Neutrophil (primary cell): Measurements from ENCODE around the gene SMIM24.

ENCODE experiments used
- H3K27ac ChIP-seq: fragments of 200-600 bp; sonication (generic); 2 replicates; pipeline ENCODE4 v1.5.1; 2016; ENCODE audit warnings: mild to moderate bottlenecking, moderate library complexity
- H3K27me3 ChIP-seq: fragments of 200-600 bp; sonication (generic); 2 replicates; pipeline ENCODE4 v1.6.0; 2016; ENCODE audit warnings: mild to moderate bottlenecking
- H3K36me3 ChIP-seq: fragments of 200-600 bp; sonication (generic); 2 replicates; pipeline ENCODE4 v1.5.1; 2017
- H3K4me1 ChIP-seq, 2 experiments: fragments of 200-600 bp in 1 of 2; sonication (generic) in 1 of 2; 1 replicate in 1 of 2; 2 replicates in 1 of 2; pipeline versions ENCODE4 v1.5.1 to v1.6.1; 2013 to 2016; ENCODE audit warnings: low read depth in 1 of 2, low read length in 1 of 2, mild to moderate bottlenecking in 1 of 2, moderate library complexity in 1 of 2; ENCODE audit not compliant: control insufficient read depth in 1 of 2, insufficient read depth in 1 of 2
- H3K4me3 ChIP-seq, 2 experiments: fragments of 200-600 bp in 1 of 2; sonication (generic) in 1 of 2; 1 replicate in 1 of 2; 2 replicates in 1 of 2; pipeline ENCODE4 v1.5.1; 2013 to 2016; ENCODE audit warnings: low read depth in 1 of 2, low read length in 1 of 2, mild to moderate bottlenecking in 1 of 2, moderate library complexity in 1 of 2
- H3K9me3 ChIP-seq: fragments of 200-600 bp; sonication (generic); 2 replicates; pipeline ENCODE4 v1.5.1; 2016
- CTCF ChIP-seq: fragments of 200-600 bp; sonication (generic); IDR thresholded peaks from 2 replicates; pipeline ENCODE4 v1.5.1; 2016; ENCODE audit warnings: antibody characterized with exemption

The SMIM24 gene

GRCh38 chr19:3466635-3467034, 13.7 kb downstream of the SMIM24 start:
- no peaks in the 10 kb centered on the region for H3K27me3 ChIP-seq
- H3K36me3 ChIP-seq, result peaks cover 31% of the 10 kb centered on the region
- no peak for TF ChIP-seq CTCF
- H3K9me3 ChIP-seq, result no peaks in the 10 kb centered on the region
- H3K4me3 ChIP-seq, result no peak overlapping the region
- no peak overlapping the region for H3K27ac ChIP-seq
- no peaks in the 10 kb centered on the region for H3K4me1 ChIP-seq

GRCh38 chr19:3465552-3465951, 14.8 kb downstream of the SMIM24 start:
- TF ChIP-seq CTCF, result no peak
- Histone ChIP-seq H3K27me3 (no peaks in the 10 kb centered on the region), H3K27ac (no peak overlapping the region), H3K4me3 (no peak overlapping the region), H3K36me3 (peaks cover 36% of the 10 kb centered on the region), H3K4me1 (no peaks in the 10 kb centered on the region), H3K9me3 (no peaks in the 10 kb centered on the region)

GRCh38 chr19:3464587-3465235, 15.6 kb downstream of the SMIM24 start:
- Histone ChIP-seq H3K36me3 (peaks cover 44% of the 10 kb centered on the region), H3K27ac (no peak overlapping the region), H3K4me3 (no peak overlapping the region), H3K9me3 (no peaks in the 10 kb centered on the region), H3K27me3 (no peaks in the 10 kb centered on the region), H3K4me1 (no peaks in the 10 kb centered on the region)
- no peak for TF ChIP-seq CTCF

GRCh38 chr19:3463714-3464586, 16.4 kb downstream of the SMIM24 start:
- no peak for TF ChIP-seq CTCF
- Histone ChIP-seq H3K4me1 (no peaks in the 10 kb centered on the region), H3K9me3 (no peaks in the 10 kb centered on the region), H3K27me3 (no peaks in the 10 kb centered on the region), H3K4me3 (no peak overlapping the region), H3K36me3 (peaks cover 52% of the 10 kb centered on the region), H3K27ac (no peak overlapping the region)

- no peak overlapping the region for H3K4me3 ChIP-seq
- H3K36me3 ChIP-seq, result peaks cover 60% of the 10 kb centered on the region
- no peaks in the 10 kb centered on the region for H3K27me3 ChIP-seq
- H3K9me3 ChIP-seq, result no peaks in the 10 kb centered on the region
- no peak for TF ChIP-seq CTCF
- H3K4me1 ChIP-seq, result no peaks in the 10 kb centered on the region
- H3K27ac ChIP-seq, result no peak overlapping the region
Measured at GRCh38 chr19:3462991-3463713, 17.2 kb downstream of the SMIM24 start.
